MV-4-11 (cell line): ENCODE results near the gene CCSER1.
A peak's percentile ranks its signal among the peaks of the same experiment; 100 is the strongest.
"Not testable (repeated sequence)": the region's sequence is repeated elsewhere in the genome, so short reads cannot be mapped to it uniquely, and the experiment has no call there.

Source experiments
- DNase-seq: peaks from one replicate; lab custom pipeline; 2025; lab: John Stamatoyannopoulos, UW

The CCSER1 gene

DNA sequence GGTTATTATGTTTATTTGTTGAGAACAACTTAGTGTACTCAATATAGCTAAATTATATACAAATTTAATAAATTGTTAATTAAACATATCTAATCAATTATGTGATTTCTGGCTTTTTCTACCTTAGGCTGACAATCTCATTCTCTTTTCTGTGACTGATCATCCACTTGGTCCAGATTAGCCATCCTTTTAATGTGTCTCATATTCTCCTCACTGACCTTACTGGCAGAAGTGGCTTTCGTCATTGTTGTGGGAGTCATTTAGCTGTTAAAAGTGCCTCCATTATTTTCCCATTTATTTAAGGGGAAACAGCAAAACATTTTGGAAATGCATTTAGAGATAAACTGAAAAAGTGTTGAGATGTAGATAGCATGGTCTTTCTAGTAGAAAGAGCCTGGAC is 172.2 kb downstream of the CCSER1 start:
- no peak for DNase-seq

DNA sequence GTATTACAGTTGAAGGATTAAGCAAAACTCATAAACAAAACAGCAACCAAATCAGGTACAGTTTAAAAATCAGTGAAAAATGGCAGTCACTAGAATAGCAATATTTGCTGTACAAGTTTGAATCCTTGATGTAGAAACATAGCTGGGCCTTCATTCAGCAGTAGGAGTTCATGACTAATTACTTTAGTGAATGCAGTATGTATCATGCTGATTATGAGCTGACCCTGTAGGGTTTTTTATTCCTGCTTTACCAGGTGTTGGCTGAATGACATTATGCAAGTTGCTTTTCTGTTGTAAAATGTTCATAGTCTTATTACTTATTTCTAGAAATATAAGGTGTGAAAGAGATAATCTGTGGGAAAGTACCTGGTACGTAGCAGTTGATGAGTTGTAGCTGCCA is 179.6 kb downstream of the CCSER1 start:
- no peak for DNase-seq

GRCh38 chr4:90317140-90317539 is 189.9 kb downstream of the CCSER1 start:
- not testable (repeated sequence) for DNase-seq

DNA sequence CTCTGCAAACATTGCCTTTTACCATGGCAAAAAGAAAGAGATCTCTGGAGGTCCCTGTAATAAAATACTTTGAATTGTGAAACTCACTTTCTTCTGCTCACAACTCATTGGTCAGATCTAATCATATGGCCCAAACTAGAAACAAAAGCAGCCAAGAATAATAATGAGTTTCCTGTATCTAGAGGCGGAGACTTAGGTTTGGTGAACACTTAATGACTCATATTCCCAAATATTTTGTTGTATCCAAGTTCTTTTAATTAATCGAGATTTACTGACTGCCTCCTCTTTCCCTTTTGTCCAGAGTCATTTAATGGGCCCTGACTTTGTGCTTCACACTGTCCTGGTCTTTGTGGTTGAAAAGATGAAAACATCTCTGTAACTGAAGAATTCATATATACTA is 190.6 kb downstream of the CCSER1 start:
- DNase-seq = no peak

DNA sequence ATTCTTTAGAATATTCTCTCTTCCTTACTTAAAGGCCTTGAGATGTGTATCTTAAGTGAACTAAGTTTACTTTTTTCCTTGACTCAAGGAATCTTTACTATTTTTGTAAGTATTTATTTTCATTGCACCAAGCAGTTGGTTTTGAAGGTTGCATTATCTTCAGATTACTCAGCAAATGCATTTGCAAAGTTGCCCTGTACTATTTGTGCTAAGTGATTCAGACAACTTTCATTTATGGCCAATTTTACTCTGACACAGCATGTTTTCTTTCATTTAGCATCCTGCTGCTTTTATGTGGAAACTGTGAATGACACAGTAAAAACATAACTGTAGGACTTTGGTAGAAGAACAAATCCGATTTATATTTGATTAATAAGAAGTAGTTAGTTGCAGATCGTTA is 191.0 kb downstream of the CCSER1 start:
- no peak for DNase-seq

DNA sequence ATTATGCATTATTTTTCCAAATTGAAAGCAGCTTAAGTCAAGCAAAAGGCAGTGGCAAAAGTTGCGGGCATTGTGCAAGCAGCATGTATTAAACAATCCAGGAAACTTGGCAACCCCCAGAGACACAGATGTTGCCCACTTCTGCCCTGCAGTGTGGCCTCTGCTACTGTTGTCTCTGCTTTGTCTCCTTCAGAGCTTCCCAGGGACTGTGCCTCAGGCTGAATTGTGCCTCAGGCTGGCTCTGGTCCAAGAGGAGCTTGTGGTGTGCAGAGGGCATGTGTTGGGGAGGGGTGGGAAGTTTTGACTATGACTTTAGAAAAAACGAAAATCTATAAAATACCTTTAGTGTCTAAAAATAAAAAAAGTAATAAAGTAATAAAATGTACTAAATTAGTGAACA is 201.4 kb downstream of the CCSER1 start:
- no peak for DNase-seq

- DNase-seq = no peak
Measured at GRCh38 chr4:90330546-90330945, 203.4 kb downstream of the CCSER1 start.

DNA sequence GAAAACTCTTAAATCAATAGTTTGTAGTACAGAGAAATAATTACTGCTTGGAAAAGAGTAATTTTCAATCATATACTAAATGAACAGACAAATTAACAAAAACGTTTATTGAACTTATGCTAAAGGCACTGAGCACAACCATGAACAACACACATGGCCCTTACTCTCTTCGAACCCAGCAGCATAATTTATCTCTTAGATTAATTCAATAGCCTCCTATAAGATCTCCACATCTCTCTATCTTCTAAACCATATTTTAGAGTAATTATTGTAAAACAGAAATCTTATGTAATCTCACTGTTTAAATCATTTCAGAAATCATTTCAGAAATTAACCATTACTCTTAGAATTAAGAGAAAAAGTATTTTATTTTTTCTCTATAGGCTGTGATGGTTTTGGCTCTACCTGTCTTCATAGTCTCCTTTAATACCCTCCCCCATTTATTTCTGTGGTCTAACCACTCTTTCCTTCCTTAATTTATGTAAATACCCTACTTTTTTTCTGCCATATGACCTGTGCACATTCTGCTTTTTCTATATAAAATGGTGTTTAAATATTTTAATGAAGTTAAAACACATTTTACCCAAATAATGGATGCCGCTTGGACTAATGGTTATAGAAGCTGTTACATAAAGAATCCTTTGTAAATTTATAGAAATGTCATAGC is 218.5 kb downstream of the CCSER1 start:
- DNase-seq = no peak

- DNase-seq = no peak
Measured at GRCh38 chr4:90349636-90350035, 222.4 kb downstream of the CCSER1 start.

DNA sequence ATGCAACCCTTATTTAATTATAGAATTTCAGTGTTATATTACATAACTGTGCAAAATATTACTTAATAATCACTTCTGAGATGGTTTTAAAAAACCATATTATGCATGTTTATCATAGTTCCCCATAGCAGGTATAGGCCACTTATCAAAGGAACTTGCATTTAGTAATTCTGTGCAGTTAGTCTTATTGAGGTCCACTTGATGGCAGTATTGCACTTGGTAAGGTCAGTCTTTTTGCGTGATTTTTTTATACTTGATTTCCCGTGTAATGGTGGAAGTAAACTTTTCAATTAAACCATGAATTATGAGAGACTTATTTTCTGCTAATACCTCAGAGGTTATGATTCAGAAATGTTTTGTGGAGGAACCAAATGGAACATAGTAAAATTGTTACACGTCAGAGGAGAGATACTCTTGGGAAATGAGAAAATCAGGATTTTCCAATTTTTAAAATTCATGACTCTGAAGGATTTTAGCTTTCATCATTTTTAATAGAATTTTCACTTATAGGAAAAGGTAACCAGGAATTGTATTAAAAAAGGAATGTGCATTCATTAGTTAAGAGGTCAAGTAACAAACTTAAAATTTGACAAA is 230.0 kb downstream of the CCSER1 start:
- DNase-seq = peak; percentile 23

- no peak for DNase-seq
Measured at GRCh38 chr4:90375081-90375480, 247.9 kb downstream of the CCSER1 start.

- no peak for DNase-seq
Measured at GRCh38 chr4:90393215-90393614, 266.0 kb downstream of the CCSER1 start.

DNA sequence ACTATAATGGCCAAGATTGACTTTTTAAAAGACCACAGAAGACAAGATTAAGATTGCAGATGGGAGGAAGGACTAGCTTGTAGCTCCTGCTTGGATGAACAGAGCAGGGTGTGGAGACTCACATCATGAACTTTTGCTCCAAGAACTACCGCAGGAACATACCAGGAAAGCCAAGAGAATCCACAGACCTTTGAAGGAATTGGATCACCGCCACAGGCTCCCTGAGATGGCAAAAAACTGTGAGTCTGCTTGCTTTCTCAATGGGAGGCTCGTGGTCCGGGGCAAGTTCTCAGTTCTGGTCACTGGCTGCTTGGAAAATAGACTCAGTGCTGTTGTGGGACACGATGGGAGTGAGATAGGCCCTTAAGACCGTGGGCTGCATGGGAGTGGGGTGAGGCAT is 276.6 kb downstream of the CCSER1 start:
- DNase-seq = no peak

DNA sequence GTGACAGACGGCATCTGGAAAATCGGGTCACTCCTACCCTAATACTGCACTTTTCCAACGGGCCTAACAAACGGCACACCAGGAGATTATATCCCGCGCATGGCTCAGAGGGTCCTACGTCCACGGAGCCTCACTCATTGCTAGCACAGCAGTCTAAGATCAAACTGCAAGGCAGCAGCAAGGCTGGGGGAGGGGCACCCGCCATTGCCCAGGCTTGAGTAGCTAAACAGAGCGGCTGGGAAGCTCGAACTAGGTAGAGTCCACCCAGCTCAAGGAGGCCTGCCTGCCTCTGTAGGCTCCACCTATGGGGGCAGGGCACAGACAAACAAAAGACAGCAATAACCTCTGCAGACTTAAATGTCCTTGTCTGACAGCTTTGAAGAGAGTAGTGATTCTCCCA is 280.7 kb downstream of the CCSER1 start:
- not testable (repeated sequence) for DNase-seq

- DNase-seq = peak; percentile 6
Measured at GRCh38 chr4:90412786-90413185, 285.6 kb downstream of the CCSER1 start.

- DNase-seq = no peak
Measured at GRCh38 chr4:90415116-90415515, 287.9 kb downstream of the CCSER1 start.

- peak; percentile 1 for DNase-seq
Measured at GRCh38 chr4:90419124-90419711, 292.0 kb downstream of the CCSER1 start.

GRCh38 chr4:90421161-90421560 is 294.0 kb downstream of the CCSER1 start:
- DNase-seq = no peak

- DNase-seq = no peak
Measured at GRCh38 chr4:90425893-90426292, 298.7 kb downstream of the CCSER1 start.

- no peak for DNase-seq
Measured at GRCh38 chr4:90438522-90438921, 311.3 kb downstream of the CCSER1 start.

DNA sequence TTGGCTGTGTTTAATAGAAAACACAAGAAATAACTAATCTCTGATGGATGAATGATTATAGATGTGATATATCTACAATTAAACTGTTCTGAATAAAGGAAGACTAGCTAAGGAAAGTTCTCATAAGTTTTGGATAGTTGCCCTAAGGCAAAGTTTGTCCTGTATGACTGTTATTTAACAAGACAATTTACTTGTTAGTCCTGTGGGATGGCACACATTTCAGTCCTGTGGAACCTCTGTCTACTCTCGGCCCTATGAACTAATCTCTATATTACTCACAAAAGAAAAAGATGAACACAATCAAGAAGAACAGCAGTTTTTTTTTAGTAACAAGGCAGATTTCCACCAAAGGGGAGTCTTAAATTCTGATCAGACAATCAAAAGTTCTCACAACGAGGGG is 314.6 kb downstream of the CCSER1 start:
- DNase-seq = no peak

- no peak for DNase-seq
Measured at GRCh38 chr4:90442619-90443018, 315.4 kb downstream of the CCSER1 start.

DNA sequence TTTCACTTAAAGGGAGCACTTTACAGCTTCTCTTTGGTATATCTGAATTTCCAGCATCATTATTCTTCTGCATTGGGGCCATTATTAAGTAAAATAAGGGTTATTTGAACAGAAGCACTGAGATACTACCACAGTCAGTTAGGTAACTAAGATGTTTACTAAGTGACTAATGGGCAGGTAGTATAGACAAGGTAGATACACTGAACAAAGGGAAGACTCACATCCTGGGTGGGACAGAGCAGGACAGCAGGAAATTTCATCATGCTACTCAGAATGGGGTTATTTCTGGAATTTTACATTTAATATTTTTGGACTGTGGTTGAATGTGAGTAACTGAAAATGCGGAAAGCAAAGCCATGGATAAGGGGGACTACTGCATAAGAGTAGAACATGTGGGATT is 316.0 kb downstream of the CCSER1 start:
- DNase-seq = no peak

GRCh38 chr4:90444904-90445303 is 317.7 kb downstream of the CCSER1 start:
- no peak for DNase-seq
